K562 (cell line): ENCODE data around the gene SREBF1.

Source experiments
- CEBPB ChIP-seq: fragments of 450-650 bp; IDR thresholded peaks from 2 replicates; pipeline ENCODE4 v1.6.1; 2016; ENCODE audit warnings: missing genetic modification characterization, missing compliant biosample characterization
- CTCF ChIP-seq, 3 experiments: IDR thresholded peaks in 2 of 3; conservative IDR thresholded peaks in 1 of 3; 2 replicates each; pipeline ENCODE4 v1.5.1; 2011 to 2012; ENCODE audit warnings: low read length in 3 of 3, mild to moderate bottlenecking in 3 of 3, control low read depth in 2 of 3, improper control_type of control experiment in 1 of 3, inconsistent platforms in 1 of 3, low read depth in 1 of 3, mixed read lengths in 1 of 3, moderate library complexity in 1 of 3; ENCODE audit not compliant: insufficient read depth in 2 of 3
- DNMT1 ChIP-seq: fragments of 450-650 bp; IDR thresholded peaks from 2 replicates; pipeline ENCODE4 v1.6.1; 2016; ENCODE audit warnings: antibody characterized with exemption, mild to moderate bottlenecking
- DPF2 ChIP-seq: fragments of 450-650 bp; IDR thresholded peaks from 2 replicates; pipeline ENCODE4 v1.6.1; 2016
- EGR1 ChIP-seq: fragments of 450-650 bp; conservative IDR thresholded peaks from 2 replicates; pipeline ENCODE4 v1.6.1; 2017; ENCODE audit warnings: mild to moderate bottlenecking
- ZNF175 ChIP-seq: fragments of 200-800 bp; sonication (Bioruptor generic); IDR thresholded peaks from 2 replicates; pipeline ENCODE4 v1.6.1; 2016; ENCODE audit warnings: low read depth, mild to moderate bottlenecking, missing genetic modification characterization, missing compliant biosample characterization
- ZNF217 ChIP-seq: sonication (generic); formaldehyde crosslinking; IDR thresholded peaks from 2 replicates; pipeline ENCODE4 v1.8.0; 2022; ENCODE audit warnings: mild to moderate bottlenecking, missing genetic modification reagents
- ZNF511 ChIP-seq: sonication (generic); formaldehyde crosslinking; IDR thresholded peaks from 2 replicates; pipeline ENCODE4 v1.8.0; 2022; ENCODE audit warnings: mild to moderate bottlenecking, missing genetic modification reagents

- TF ChIP-seq ZNF217 (no peak), DPF2 (no peak), ZNF511 (CRISPR knock-in tag) (no peak), DNMT1 (no peak), CTCF (IDR thresholded peaks at IDR 0.05 in 2 of 3, conservative IDR thresholded peaks at IDR 0.05 in 1 of 3; ENCODE audit: insufficient read depth in 2 of 3, low read depth in 1 of 3, low read length in 3 of 3) (0 out of 6 replicates have a peak, but pooled peaks of 2 of the 3 experiments have one; percentile 15 to 24), CEBPB (tag) (no peak), EGR1 (no peak), ZNF175 (CRISPR knock-in tag) (no peak)
These were observed 52.0 kb downstream of the SREBF1 start for GRCh38 chr17:17784657-17785267.
